Nephron progenitor cell (in vitro differentiated cells): ENCODE results near the gene TCF12.
A peak's percentile ranks its signal among the peaks of the same experiment; 100 is the strongest.
"Not testable (repeated sequence)": the region's sequence is repeated elsewhere in the genome, so short reads cannot be mapped to it uniquely, and the experiment has no call there.

Experiments
- DNase-seq: peaks from one replicate; pipeline ENCODE4 v3.0.0; 2021
- H3K27ac Mint-ChIP-seq: 2 replicates; pipeline ENCODE4 v1.8.0; 2021; ENCODE audit warnings: mild to moderate bottlenecking, moderate library complexity, mixed read lengths
- H3K27me3 Mint-ChIP-seq: 2 replicates; pipeline ENCODE4 v1.8.0; 2021; ENCODE audit warnings: mild to moderate bottlenecking, low read depth, mixed read lengths; ENCODE audit not compliant: poor library complexity
- H3K36me3 Mint-ChIP-seq: 2 replicates; pipeline ENCODE4 v1.8.0; 2021; ENCODE audit warnings: low read depth, mixed read lengths
- H3K4me1 Mint-ChIP-seq: 2 replicates; pipeline ENCODE4 v1.8.0; 2021; ENCODE audit warnings: mixed read lengths
- H3K4me3 Mint-ChIP-seq: 2 replicates; pipeline ENCODE4 v1.8.0; 2021; ENCODE audit warnings: mild to moderate bottlenecking, moderate library complexity, mixed read lengths
- H3K9me3 Mint-ChIP-seq: 2 replicates; pipeline ENCODE4 v1.8.0; 2021; ENCODE audit warnings: mild to moderate bottlenecking, moderate library complexity, mixed read lengths
- TF ChIP-seq, protein P1 (sequence below): fragments of 200-600 bp; sonication (generic); IDR thresholded peaks from 2 replicates; pipeline ENCODE4 v1.5.0; 2021; ENCODE audit warnings: antibody characterized with exemption

TCF12 gene

DNA sequence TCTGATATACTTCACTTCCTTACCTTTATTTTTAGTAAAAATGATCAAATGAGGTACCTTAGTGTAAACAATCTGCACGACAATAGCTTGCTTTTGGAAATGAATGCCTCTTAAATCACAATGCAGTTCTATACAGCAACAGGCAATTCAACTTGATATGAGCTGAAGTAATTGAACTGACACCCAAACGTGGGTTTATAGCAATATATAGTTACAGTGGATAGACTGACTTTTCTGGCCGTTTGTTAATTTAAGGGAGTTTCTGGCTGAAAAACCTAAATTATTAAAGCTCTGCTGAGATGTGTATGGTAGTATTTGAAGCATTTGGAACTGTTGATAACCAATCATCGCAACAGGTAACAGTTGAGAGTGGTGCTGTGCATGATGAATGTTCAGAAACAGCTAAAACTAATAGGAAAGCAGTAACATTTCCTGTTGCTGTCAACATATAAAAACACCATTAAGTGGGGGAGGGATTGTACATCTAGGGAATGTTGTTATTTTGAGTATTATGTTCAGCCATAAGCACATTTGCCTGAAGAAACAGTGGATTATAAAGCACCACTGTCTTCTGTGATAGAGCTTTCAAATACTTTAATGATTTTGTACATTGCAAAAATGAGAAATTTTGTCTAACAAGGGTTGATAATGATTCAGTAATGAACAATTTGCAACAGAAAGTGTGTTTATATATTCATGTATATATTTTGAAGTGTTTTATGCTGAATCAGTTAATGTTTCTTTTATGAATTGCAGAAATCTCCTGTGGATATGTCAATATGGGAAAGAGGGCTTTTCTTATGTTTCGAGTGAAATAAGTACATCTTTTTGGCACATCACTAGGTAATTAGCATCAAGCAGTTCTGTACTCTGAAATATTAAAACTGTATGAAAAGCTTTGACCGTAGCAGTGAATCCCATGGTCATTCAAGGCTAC, 176.1 kb downstream of the TCF12 start:
- Mint-ChIP-seq H3K9me3 (no peaks in the 10 kb centered on the region), H3K27me3 (no peaks in the 10 kb centered on the region), H3K36me3 (peaks cover 46% of the 10 kb centered on the region), H3K4me3 (no peak overlapping the region), H3K27ac (no peak overlapping the region), H3K4me1 (peaks cover 64% of the 10 kb centered on the region)
- no peak for DNase-seq
- TF ChIP-seq, protein P1, sequence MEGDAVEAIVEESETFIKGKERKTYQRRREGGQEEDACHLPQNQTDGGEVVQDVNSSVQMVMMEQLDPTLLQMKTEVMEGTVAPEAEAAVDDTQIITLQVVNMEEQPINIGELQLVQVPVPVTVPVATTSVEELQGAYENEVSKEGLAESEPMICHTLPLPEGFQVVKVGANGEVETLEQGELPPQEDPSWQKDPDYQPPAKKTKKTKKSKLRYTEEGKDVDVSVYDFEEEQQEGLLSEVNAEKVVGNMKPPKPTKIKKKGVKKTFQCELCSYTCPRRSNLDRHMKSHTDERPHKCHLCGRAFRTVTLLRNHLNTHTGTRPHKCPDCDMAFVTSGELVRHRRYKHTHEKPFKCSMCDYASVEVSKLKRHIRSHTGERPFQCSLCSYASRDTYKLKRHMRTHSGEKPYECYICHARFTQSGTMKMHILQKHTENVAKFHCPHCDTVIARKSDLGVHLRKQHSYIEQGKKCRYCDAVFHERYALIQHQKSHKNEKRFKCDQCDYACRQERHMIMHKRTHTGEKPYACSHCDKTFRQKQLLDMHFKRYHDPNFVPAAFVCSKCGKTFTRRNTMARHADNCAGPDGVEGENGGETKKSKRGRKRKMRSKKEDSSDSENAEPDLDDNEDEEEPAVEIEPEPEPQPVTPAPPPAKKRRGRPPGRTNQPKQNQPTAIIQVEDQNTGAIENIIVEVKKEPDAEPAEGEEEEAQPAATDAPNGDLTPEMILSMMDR = no peak

DNA sequence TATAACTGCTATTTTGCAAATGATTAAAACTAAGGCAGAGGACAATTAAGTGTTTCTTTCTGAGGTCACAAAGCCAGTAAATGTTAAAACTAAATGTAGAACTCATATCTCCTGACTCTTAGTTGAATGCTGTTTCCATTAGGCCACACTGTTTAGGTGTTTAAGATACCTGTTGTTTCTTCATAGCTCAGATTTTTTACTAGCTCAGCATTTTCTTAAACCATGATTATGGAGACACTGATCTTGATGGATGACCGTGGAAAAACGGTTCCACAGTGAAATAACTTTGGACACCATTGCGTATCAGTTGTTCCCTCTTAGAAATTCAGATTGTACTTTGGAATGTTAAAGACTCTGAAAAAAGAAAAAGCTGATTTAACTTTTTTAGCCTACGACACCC, 177.5 kb downstream of the TCF12 start:
- DNase-seq = no peak
- Mint-ChIP-seq H3K9me3 (no peaks in the 10 kb centered on the region), H3K4me3 (no peak overlapping the region), H3K4me1 (peaks cover 51% of the 10 kb centered on the region), H3K36me3 (peaks cover 56% of the 10 kb centered on the region), H3K27ac (no peak overlapping the region), H3K27me3 (no peaks in the 10 kb centered on the region)
- TF ChIP-seq, protein P1 = no peak

DNA sequence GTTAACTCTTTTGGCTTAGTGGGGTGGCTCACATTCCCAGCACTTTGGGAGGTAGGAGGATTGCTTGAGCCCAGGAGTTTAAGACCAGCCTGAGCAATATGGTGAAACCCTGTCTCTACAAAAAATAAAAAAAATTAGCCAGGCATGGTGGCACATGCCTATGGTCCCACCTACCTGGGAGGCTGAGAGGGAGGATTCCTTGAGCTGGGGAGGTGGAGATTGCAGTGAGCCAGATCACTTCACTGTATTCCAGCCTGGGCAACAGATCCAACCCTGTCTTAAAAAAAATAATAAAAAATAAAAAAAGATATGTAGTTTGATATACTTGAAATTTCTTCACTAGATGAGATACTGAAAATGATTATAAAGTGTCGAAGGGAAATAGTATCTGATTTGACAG, 178.8 kb downstream of the TCF12 start:
- DNase-seq = no peak
- Mint-ChIP-seq H3K9me3 (peaks cover 5% of the 10 kb centered on the region), H3K4me3 (no peak overlapping the region), H3K27ac (no peak overlapping the region), H3K4me1 (peaks cover 37% of the 10 kb centered on the region), H3K27me3 (no peaks in the 10 kb centered on the region), H3K36me3 (peaks cover 60% of the 10 kb centered on the region)
- TF ChIP-seq, protein P1 = no peak

DNA sequence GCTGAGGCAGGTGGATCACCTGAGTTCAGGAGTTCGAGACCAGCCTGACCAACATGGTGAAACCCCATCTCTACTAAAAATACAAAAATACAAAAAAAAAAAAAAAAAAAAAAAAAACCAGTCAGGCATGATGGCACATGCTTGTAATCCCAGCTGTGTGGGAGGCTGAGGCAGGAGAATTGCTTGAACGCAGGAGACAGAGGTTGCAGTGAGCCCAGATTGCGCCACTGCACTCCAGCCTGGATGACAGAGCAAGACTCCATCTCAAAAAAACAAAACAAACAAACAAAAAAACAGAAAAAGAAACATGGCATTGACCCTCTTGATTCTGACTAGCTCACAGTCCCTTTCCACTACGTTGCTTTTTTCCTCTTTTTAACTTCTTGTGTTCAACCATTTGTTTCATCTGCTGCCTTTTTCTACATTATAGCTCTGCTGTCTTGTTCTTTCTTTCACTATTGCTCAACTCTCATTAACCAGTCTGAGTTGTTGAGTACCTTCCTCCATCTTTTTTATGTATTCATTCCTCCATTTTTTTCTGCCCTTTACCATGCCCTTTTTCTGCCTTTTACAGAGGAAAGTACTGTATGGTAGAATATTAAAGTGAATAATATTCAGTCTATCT, 179.6 kb downstream of the TCF12 start:
- Mint-ChIP-seq H3K36me3 (peaks cover 57% of the 10 kb centered on the region), H3K4me3 (peak overlapping the region; percentile 21), H3K4me1 (peaks cover 34% of the 10 kb centered on the region), H3K27ac (peak overlapping the region; percentile 24)
- not testable (repeated sequence) for H3K9me3 Mint-ChIP-seq, DNase-seq, H3K27me3 Mint-ChIP-seq

DNA sequence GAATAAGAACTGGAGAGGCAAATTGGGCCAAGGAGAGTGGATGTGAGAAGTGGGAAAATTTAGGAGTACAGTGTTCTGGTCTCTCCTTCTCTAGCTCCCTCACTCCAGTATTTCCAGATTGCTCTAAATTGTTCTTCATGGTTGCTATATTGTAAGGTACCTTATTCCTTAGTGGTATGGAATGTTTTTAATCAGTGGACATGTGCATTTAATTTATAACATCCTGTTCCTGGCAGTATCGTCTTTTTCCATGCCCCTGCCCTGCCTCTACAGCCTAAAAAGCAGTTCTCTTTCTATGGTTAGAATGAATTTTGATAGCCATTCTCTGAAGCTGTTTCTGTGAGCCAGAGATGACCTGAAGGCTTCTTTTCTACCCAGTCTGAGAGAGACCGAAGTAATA, 180.5 kb downstream of the TCF12 start:
- peaks cover 33% of the 10 kb centered on the region for H3K4me1 Mint-ChIP-seq
- H3K4me3 Mint-ChIP-seq = no peak overlapping the region
- no peak for DNase-seq
- TF ChIP-seq, protein P1 = no peak
- no peaks in the 10 kb centered on the region for H3K27me3 Mint-ChIP-seq
- H3K27ac Mint-ChIP-seq = no peak overlapping the region
- peaks cover 5% of the 10 kb centered on the region for H3K9me3 Mint-ChIP-seq
- peaks cover 57% of the 10 kb centered on the region for H3K36me3 Mint-ChIP-seq

DNA sequence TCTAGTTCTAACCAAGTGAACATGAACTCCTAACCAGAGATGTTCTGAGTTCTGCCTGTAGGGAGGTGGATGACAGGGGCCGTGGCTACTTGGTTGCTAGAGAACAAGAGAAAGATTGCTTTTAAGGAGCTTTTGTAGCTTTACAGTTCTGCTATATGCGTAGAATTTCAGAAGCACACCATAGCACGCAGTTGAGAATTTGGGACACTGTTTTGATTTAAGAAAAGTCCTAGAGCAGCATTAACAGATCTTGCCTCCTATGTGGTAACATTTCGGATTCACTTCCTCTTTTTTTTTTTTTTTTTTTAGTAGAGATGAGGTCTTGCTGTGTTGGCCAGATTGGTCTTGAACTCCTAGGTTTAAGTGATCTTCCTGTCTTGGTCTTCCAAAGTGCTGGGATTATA, 181.7 kb downstream of the TCF12 start:
- H3K4me3 Mint-ChIP-seq = no peak overlapping the region
- TF ChIP-seq, protein P1 = no peak

More for the DNA sequence above, 181.7 kb downstream of the TCF12 start:
- no peak for DNase-seq
- H3K9me3 Mint-ChIP-seq = peaks cover 5% of the 10 kb centered on the region
- no peaks in the 10 kb centered on the region for H3K27me3 Mint-ChIP-seq
- H3K36me3 Mint-ChIP-seq = peaks cover 56% of the 10 kb centered on the region
- H3K4me1 Mint-ChIP-seq = peaks cover 21% of the 10 kb centered on the region
- H3K27ac Mint-ChIP-seq = no peak overlapping the region
